ENCODE results near the gene OR9G4. TPM values are rescaled to one million over a fixed set of nuclear protein-coding genes. Genes with fewer than 3 reads are reported as not detected.

Gene OR9G4
- total and polyA plus RNA-seq, 2 of the 13 experiments (the other 11 are each of a cell fraction or from before 2014, with no cell fraction given), result not detected

DNA sequence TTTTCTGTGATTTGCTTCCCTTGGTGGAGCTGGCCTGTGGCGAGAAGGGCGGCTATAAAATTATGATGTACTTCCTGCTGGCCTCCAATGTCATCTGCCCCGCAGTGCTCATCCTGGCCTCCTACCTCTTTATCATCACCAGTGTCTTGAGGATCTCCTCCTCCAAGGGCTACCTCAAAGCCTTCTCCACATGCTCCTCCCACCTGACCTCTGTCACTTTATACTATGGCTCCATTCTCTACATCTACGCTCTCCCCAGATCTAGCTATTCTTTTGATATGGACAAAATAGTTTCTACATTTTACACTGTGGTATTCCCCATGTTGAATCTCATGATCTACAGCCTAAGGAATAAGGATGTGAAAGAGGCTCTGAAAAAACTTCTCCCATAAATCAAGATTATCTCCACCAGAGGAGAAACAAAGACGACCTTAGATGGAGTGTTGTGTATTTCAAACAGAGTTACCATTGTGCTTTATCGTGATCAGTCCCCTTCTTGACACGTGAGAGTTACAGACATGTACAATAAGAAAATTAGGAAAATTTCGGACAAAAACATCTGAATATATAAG lies 47.5 kb downstream of the OR9G4 start:
- Histone ChIP-seq H3K27me3 (ENCODE audit: control insufficient read depth in 1 of 2, insufficient read depth in 2 of 2, low read length in 2 of 2) (no peaks in the 10 kb centered on the region), H3K79me2 (ENCODE audit: insufficient read depth, low read length) (no peaks in the 10 kb centered on the region), H3K4me1 (ENCODE audit: insufficient read depth, low read length) (no peaks in the 10 kb centered on the region), H3K9ac (ENCODE audit: insufficient read depth, low read depth, low read length) (no peak overlapping the region), H3K36me3 (replicated peaks in 1 of 2; ENCODE audit: control insufficient read depth in 1 of 2, insufficient read depth in 2 of 2, low read length in 2 of 2) (no peaks in the 10 kb centered on the region), H4K20me1 (ENCODE audit: insufficient read depth, low read length) (no peaks in the 10 kb centered on the region), H3K9me3 (ENCODE audit: low read length) (no peaks in the 10 kb centered on the region), H3K4me3 (replicated peaks in 1 of 3; ENCODE audit: insufficient read depth in 1 of 3, low read depth in 2 of 3, low read length in 3 of 3) (no peak overlapping the region), H3K4me2 (ENCODE audit: low read depth, low read length) (no peak overlapping the region), H3K27ac (ENCODE audit: extremely low read length, insufficient read depth, low read length) (no peak overlapping the region), H2AFZ (ENCODE audit: low read length) (no peak overlapping the region)
- TF ChIP-seq RNF2 (conservative IDR thresholded peaks at IDR 0.05; ENCODE audit: low read depth) (no peak), ZBTB21 (CRISPR knock-in tag; IDR thresholded peaks at IDR 0.05) (no peak), ZNF382 (CRISPR knock-in tag; IDR thresholded peaks at IDR 0.05; ENCODE audit: borderline replicate concordance) (no peak), RFX5 (IDR thresholded peaks at IDR 0.05; ENCODE audit: low read depth, low read length) (no peak), SP140L (CRISPR knock-in tag; IDR thresholded peaks at IDR 0.05; ENCODE audit: borderline replicate concordance) (no peak), MAZ (IDR thresholded peaks at IDR 0.05; ENCODE audit: borderline replicate concordance, low read depth, low read length) (no peak), MAZ (CRISPR knock-in tag; IDR thresholded peaks at IDR 0.05; ENCODE audit: low read depth) (no peak), SETDB1 (CRISPR knock-in tag; IDR thresholded peaks at IDR 0.05; ENCODE audit: borderline replicate concordance) (no peak), ZBTB1 (CRISPR knock-in tag; IDR thresholded peaks at IDR 0.05; ENCODE audit: borderline replicate concordance) (no peak), ZNF83 (CRISPR knock-in tag; IDR thresholded peaks at IDR 0.05; ENCODE audit: borderline replicate concordance) (no peak), HNRNPH1 (optimal IDR thresholded peaks at IDR 0.05; ENCODE audit: low read depth, low read length) (no peak), ZNF589 (CRISPR knock-in tag; conservative IDR thresholded peaks at IDR 0.05) (no peak), ZFYVE20 (CRISPR knock-in tag; IDR thresholded peaks at IDR 0.05; ENCODE audit: borderline replicate concordance, low read depth) (no peak), ONECUT2 (CRISPR knock-in tag; IDR thresholded peaks at IDR 0.05) (no peak), MTF1 (CRISPR knock-in tag; IDR thresholded peaks at IDR 0.05) (no peak), HNRNPUL1 (IDR thresholded peaks at IDR 0.05; ENCODE audit: low read depth, low read length) (no peak), ZNF644 (CRISPR knock-in tag; IDR thresholded peaks at IDR 0.05; ENCODE audit: low read depth) (no peak), CSRNP1 (CRISPR knock-in tag; IDR thresholded peaks at IDR 0.05) (no peak), ZNF878 (CRISPR knock-in tag; IDR thresholded peaks at IDR 0.05) (no peak), NCOA2 (CRISPR knock-in tag; IDR thresholded peaks at IDR 0.05) (no peak)
- WGBS (ENCODE audit: low lambda C conversion rate), result 7% methylated on average over 8 of the region's 8 CpGs
- POLR2A ChIA-PET, result no interaction called here
- intact Hi-C loops (cut with micrococcal nuclease; ENCODE audit: unreplicated experiment) (no loop called here), in situ Hi-C loops (cut with HindIII; ENCODE audit: extremely low pct_ligation_motif_present, low pct_unique_long_range_greater_than_20kb) (no loop called here)
- ATAC-seq, result no peak
- no peak for DNase-seq (ENCODE audit: low spot score)
- no TSS peak for BruUV-seq (replicated peaks)
- CTCF ChIA-PET (ENCODE audit: low intra/inter-chr PET ratio, low total read pairs), result no interaction called here
- no peak for FAIRE-seq
